ENCODE data around the gene BIRC7. TPM values are rescaled to one million over a fixed set of nuclear protein-coding genes. Genes with fewer than 3 reads are reported as not detected.

BIRC7 gene
- total RNA-seq, 1 experiment from 2014 or later, result 0.17 TPM

DNA sequence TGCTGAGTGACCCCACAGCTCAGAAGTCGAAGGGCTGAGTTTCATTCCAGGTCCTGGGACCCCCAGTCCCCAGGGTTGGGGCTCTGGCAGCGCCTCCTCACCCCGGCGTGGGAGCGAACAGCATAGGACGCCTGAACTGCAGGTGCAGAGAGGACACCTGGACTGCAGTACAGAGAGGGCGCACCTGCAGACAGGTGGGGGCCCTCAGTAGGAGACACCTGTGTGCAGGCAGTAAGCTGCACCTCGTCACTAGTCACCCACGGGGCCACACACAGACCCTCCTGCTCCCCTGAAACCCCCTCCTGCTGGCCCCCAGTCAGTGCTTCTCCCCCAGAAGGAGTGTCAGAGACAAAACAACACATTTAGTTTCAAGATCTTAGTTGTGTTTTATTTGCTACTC lies 27.1 kb downstream of the BIRC7 start (continued):
- TF ChIP-seq, protein P1, sequence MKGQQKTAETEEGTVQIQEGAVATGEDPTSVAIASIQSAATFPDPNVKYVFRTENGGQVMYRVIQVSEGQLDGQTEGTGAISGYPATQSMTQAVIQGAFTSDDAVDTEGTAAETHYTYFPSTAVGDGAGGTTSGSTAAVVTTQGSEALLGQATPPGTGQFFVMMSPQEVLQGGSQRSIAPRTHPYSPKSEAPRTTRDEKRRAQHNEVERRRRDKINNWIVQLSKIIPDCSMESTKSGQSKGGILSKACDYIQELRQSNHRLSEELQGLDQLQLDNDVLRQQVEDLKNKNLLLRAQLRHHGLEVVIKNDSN (CRISPR knock-in tag; IDR thresholded peaks at IDR 0.05), result no peak
- TF ChIP-seq ZNF219 (CRISPR knock-in tag; IDR thresholded peaks at IDR 0.05; ENCODE audit: borderline replicate concordance) (no peak), ELF4 (CRISPR knock-in tag; IDR thresholded peaks at IDR 0.05; ENCODE audit: low read depth) (no peak), GRHL2 (CRISPR knock-in tag; IDR thresholded peaks at IDR 0.05; ENCODE audit: insufficient replicate concordance, severe bottlenecking) (no peak)

DNA sequence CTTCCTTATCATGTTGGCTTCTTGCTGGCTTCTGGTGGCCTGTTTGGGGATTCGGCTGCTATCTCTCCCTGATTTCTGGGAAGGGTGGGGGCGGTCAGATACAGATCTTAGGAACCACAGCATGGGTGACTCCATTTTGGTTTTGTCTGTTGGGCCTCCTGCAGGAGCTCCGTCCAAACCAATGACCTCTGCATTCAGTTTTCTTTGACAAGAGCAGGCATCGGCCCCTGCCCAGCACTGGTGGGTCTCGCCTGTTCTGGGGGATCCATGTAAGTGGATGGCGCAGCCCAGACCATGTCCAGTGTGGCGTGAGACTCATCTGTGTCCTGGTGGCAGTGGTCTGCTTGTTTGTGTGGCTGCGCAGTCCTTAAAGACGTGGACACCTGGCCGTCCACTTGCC lies 28.3 kb downstream of the BIRC7 start:
- ChIA-PET CTCF (no interaction called here), POLR2A (no interaction called here)
- DNase-seq (ENCODE audit: low spot score), result no peak
- H3K27me3 Mint-ChIP-seq (ENCODE audit: low read depth), result no peaks in the 10 kb centered on the region; the same call in 1 of the 2 replicates
- H3K4me1 Mint-ChIP-seq, result peaks cover 9% of the 10 kb centered on the region
- H3K9me3 Mint-ChIP-seq, result no peaks in the 10 kb centered on the region
- H3K27ac Mint-ChIP-seq, result no peak overlapping the region
- no peak for ATAC-seq
- H3K36me3 Mint-ChIP-seq, result no peaks in the 10 kb centered on the region
- TF ChIP-seq FOXK1 (CRISPR knock-in tag; IDR thresholded peaks at IDR 0.05), result no peak
- TF ChIP-seq, protein P2, sequence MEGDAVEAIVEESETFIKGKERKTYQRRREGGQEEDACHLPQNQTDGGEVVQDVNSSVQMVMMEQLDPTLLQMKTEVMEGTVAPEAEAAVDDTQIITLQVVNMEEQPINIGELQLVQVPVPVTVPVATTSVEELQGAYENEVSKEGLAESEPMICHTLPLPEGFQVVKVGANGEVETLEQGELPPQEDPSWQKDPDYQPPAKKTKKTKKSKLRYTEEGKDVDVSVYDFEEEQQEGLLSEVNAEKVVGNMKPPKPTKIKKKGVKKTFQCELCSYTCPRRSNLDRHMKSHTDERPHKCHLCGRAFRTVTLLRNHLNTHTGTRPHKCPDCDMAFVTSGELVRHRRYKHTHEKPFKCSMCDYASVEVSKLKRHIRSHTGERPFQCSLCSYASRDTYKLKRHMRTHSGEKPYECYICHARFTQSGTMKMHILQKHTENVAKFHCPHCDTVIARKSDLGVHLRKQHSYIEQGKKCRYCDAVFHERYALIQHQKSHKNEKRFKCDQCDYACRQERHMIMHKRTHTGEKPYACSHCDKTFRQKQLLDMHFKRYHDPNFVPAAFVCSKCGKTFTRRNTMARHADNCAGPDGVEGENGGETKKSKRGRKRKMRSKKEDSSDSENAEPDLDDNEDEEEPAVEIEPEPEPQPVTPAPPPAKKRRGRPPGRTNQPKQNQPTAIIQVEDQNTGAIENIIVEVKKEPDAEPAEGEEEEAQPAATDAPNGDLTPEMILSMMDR (IDR thresholded peaks at IDR 0.05), result no peak
- H3K4me3 Mint-ChIP-seq, result no peak overlapping the region

DNA sequence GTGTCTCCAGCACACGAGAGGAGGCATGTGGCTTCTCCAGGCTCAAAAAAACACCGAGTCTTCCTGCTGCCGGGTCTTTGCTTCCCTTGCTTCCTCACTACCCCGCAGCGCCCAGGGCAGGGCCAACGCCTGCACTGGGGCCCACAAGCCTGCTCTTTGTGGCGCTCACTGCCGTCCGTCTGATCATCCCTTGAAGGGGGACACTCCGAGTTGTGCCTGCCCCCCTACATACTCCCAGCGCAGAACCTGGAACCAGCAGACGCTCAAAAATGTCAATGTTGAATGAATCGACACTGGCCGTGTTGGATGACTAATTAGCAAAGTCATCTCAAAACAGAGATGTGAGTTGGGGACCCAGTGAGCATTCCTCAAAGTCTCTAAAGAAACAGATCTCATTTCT lies 28.8 kb downstream of the BIRC7 start:
- DNase-seq (ENCODE audit: low spot score), result no peak
- Mint-ChIP-seq H3K27ac (0 out of 2 replicates have a peak overlapping the region, but pooled peaks have one; percentile 84), H3K36me3 (no peaks in the 10 kb centered on the region), H3K27me3 (ENCODE audit: low read depth) (no peaks in the 10 kb centered on the region; the same call in 1 of the 2 replicates), H3K9me3 (no peaks in the 10 kb centered on the region), H3K4me1 (peaks cover 9% of the 10 kb centered on the region), H3K4me3 (no peak overlapping the region)
- ATAC-seq, result no peak
- no peak for TF ChIP-seq NR1H2 (CRISPR knock-in tag; IDR thresholded peaks at IDR 0.05)
- TF ChIP-seq ELF4 (CRISPR knock-in tag; IDR thresholded peaks at IDR 0.05; ENCODE audit: low read depth), result no peak
- TF ChIP-seq, protein P3, sequence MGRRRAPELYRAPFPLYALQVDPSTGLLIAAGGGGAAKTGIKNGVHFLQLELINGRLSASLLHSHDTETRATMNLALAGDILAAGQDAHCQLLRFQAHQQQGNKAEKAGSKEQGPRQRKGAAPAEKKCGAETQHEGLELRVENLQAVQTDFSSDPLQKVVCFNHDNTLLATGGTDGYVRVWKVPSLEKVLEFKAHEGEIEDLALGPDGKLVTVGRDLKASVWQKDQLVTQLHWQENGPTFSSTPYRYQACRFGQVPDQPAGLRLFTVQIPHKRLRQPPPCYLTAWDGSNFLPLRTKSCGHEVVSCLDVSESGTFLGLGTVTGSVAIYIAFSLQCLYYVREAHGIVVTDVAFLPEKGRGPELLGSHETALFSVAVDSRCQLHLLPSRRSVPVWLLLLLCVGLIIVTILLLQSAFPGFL (CRISPR knock-in tag; IDR thresholded peaks at IDR 0.05; ENCODE audit: borderline replicate concordance), result no peak
- TF ChIP-seq, protein P4, sequence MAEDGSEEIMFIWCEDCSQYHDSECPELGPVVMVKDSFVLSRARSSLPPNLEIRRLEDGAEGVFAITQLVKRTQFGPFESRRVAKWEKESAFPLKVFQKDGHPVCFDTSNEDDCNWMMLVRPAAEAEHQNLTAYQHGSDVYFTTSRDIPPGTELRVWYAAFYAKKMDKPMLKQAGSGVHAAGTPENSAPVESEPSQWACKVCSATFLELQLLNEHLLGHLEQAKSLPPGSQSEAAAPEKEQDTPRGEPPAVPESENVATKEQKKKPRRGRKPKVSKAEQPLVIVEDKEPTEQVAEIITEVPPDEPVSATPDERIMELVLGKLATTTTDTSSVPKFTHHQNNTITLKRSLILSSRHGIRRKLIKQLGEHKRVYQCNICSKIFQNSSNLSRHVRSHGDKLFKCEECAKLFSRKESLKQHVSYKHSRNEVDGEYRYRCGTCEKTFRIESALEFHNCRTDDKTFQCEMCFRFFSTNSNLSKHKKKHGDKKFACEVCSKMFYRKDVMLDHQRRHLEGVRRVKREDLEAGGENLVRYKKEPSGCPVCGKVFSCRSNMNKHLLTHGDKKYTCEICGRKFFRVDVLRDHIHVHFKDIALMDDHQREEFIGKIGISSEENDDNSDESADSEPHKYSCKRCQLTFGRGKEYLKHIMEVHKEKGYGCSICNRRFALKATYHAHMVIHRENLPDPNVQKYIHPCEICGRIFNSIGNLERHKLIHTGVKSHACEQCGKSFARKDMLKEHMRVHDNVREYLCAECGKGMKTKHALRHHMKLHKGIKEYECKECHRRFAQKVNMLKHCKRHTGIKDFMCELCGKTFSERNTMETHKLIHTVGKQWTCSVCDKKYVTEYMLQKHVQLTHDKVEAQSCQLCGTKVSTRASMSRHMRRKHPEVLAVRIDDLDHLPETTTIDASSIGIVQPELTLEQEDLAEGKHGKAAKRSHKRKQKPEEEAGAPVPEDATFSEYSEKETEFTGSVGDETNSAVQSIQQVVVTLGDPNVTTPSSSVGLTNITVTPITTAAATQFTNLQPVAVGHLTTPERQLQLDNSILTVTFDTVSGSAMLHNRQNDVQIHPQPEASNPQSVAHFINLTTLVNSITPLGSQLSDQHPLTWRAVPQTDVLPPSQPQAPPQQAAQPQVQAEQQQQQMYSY (CRISPR knock-in tag; IDR thresholded peaks at IDR 0.05), result no peak
- TF ChIP-seq KAT7 (CRISPR knock-in tag; IDR thresholded peaks at IDR 0.05; ENCODE audit: borderline replicate concordance), result no peak
- no peak for TF ChIP-seq MXD4 (CRISPR knock-in tag; IDR thresholded peaks at IDR 0.05; ENCODE audit: borderline replicate concordance)
- TF ChIP-seq ZNF423 (CRISPR knock-in tag; IDR thresholded peaks at IDR 0.05), result no peak
- TF ChIP-seq, protein P5, sequence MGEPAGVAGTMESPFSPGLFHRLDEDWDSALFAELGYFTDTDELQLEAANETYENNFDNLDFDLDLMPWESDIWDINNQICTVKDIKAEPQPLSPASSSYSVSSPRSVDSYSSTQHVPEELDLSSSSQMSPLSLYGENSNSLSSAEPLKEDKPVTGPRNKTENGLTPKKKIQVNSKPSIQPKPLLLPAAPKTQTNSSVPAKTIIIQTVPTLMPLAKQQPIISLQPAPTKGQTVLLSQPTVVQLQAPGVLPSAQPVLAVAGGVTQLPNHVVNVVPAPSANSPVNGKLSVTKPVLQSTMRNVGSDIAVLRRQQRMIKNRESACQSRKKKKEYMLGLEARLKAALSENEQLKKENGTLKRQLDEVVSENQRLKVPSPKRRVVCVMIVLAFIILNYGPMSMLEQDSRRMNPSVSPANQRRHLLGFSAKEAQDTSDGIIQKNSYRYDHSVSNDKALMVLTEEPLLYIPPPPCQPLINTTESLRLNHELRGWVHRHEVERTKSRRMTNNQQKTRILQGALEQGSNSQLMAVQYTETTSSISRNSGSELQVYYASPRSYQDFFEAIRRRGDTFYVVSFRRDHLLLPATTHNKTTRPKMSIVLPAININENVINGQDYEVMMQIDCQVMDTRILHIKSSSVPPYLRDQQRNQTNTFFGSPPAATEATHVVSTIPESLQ (CRISPR knock-in tag; IDR thresholded peaks at IDR 0.05), result no peak
- ChIA-PET CTCF (interaction anchor here (2.7 kb wide), 1 partner anchor 41 kb away, joined by 14 read pairs; no protein-coding TSS in a partner anchor), POLR2A (no interaction called here)

All from WTC11 (cell line).